ENCODE data around the gene HES7. TPM values are rescaled to one million over a fixed set of nuclear protein-coding genes. Genes with fewer than 3 reads are reported as not detected.

HES7 gene
- total and polyA plus RNA-seq, 9 of the 15 experiments (the other 6 are each of a cell fraction or from before 2014, with no cell fraction given), result 0.03 to 1.7 (median 0.14) TPM; not detected in 1

- no peak for TF ChIP-seq ZNF277 (CRISPR knock-in tag; IDR thresholded peaks at IDR 0.05; ENCODE audit: borderline replicate concordance)
- no peak for TF ChIP-seq ZNF589 (CRISPR knock-in tag; IDR thresholded peaks at IDR 0.05; ENCODE audit: low read depth)
- no peak for TF ChIP-seq ZNF280B (CRISPR knock-in tag; IDR thresholded peaks at IDR 0.05)
- no peak for TF ChIP-seq HDGF (IDR thresholded peaks at IDR 0.05)
- TF ChIP-seq KLF13 (tag; IDR thresholded peaks at IDR 0.05; ENCODE audit: borderline replicate concordance, low read depth), result no peak
- no peak for TF ChIP-seq JUN (IDR thresholded peaks at IDR 0.05; ENCODE audit: borderline replicate concordance, low read depth, low read length)
- TF ChIP-seq JUN (CRISPR knock-in tag; IDR thresholded peaks at IDR 0.05; ENCODE audit: borderline replicate concordance), result no peak
- TF ChIP-seq ZNF586 (CRISPR knock-in tag; conservative IDR thresholded peaks at IDR 0.05), result no peak
- TF ChIP-seq ZKSCAN3 (CRISPR knock-in tag; IDR thresholded peaks at IDR 0.05), result no peak
- 0 out of 2 replicates have a peak, but pooled peaks have one; percentile 12 for TF ChIP-seq MAX (CRISPR knock-in tag; IDR thresholded peaks at IDR 0.05)
- no peak for TF ChIP-seq DNMT1 (IDR thresholded peaks at IDR 0.05)
- TF ChIP-seq PML (IDR thresholded peaks at IDR 0.05; ENCODE audit: low read length), result no peak
- no peak for TF ChIP-seq DPF2 (IDR thresholded peaks at IDR 0.05)
- TF ChIP-seq SNRNP70 (optimal IDR thresholded peaks at IDR 0.05; ENCODE audit: low read depth, low read length), result no peak
- TF ChIP-seq NCOA6 (IDR thresholded peaks at IDR 0.05), result no peak
- peak; percentile 86 for TF ChIP-seq ZNF23 (CRISPR knock-in tag; IDR thresholded peaks at IDR 0.05)
- TF ChIP-seq ADNP (tag; IDR thresholded peaks at IDR 0.05), result no peak
- no peak for TF ChIP-seq U2AF1 (optimal IDR thresholded peaks at IDR 0.05; ENCODE audit: low read depth, low read length)
- TF ChIP-seq MIER1 (IDR thresholded peaks at IDR 0.05; ENCODE audit: low read depth), result no peak
- TF ChIP-seq, protein P1, sequence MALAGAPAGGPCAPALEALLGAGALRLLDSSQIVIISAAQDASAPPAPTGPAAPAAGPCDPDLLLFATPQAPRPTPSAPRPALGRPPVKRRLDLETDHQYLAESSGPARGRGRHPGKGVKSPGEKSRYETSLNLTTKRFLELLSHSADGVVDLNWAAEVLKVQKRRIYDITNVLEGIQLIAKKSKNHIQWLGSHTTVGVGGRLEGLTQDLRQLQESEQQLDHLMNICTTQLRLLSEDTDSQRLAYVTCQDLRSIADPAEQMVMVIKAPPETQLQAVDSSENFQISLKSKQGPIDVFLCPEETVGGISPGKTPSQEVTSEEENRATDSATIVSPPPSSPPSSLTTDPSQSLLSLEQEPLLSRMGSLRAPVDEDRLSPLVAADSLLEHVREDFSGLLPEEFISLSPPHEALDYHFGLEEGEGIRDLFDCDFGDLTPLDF (CRISPR knock-in tag; IDR thresholded peaks at IDR 0.05), result no peak
- no peak for TF ChIP-seq PHF21A (IDR thresholded peaks at IDR 0.05; ENCODE audit: borderline replicate concordance, low read depth)
- TF ChIP-seq TSC22D4 (tag; IDR thresholded peaks at IDR 0.05), result no peak
- TF ChIP-seq TBL1XR1 (IDR thresholded peaks at IDR 0.05; ENCODE audit: low read length in 2 of 2), result no peak
- TF ChIP-seq ZNF316 (IDR thresholded peaks at IDR 0.05), result no peak
- TF ChIP-seq, protein P2, sequence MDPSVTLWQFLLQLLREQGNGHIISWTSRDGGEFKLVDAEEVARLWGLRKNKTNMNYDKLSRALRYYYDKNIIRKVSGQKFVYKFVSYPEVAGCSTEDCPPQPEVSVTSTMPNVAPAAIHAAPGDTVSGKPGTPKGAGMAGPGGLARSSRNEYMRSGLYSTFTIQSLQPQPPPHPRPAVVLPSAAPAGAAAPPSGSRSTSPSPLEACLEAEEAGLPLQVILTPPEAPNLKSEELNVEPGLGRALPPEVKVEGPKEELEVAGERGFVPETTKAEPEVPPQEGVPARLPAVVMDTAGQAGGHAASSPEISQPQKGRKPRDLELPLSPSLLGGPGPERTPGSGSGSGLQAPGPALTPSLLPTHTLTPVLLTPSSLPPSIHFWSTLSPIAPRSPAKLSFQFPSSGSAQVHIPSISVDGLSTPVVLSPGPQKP (CRISPR knock-in tag; IDR thresholded peaks at IDR 0.05), result no peak
- TF ChIP-seq RBFOX2 (IDR thresholded peaks at IDR 0.05; ENCODE audit: low read depth, low read length), result 0 out of 2 replicates have a peak, but pooled peaks have one; percentile 21
Measured at GRCh38 chr17:8121681-8122421, 2.1 kb downstream of the HES7 start (continued).

Measured in K562 (cell line).